HT1080 (cell line): ENCODE measurements around the gene KCNIP4. TPM values are rescaled to one million over a fixed set of nuclear protein-coding genes. Genes with fewer than 3 reads are reported as not detected.
"Not testable (repeated sequence)": the region's sequence is repeated elsewhere in the genome, so short reads cannot be mapped to it uniquely, and the experiment has no call there.

Experiments
- DNase-seq: peaks from one replicate; pipeline ENCODE4 v3.0.0-alpha.2; 2015; ENCODE audit warnings: low read depth
- total RNA-seq: library from RNA; depleted of rRNA; stranded (reverse); fragments of >200 nt; shearing (Covaris generic); gene quantifications from 2 replicates; pipeline ENCODE4 v1.2.3, GENCODE V29; 2014

KCNIP4 gene
- total RNA-seq, 1 experiment from 2014 or later = not detected

DNA sequence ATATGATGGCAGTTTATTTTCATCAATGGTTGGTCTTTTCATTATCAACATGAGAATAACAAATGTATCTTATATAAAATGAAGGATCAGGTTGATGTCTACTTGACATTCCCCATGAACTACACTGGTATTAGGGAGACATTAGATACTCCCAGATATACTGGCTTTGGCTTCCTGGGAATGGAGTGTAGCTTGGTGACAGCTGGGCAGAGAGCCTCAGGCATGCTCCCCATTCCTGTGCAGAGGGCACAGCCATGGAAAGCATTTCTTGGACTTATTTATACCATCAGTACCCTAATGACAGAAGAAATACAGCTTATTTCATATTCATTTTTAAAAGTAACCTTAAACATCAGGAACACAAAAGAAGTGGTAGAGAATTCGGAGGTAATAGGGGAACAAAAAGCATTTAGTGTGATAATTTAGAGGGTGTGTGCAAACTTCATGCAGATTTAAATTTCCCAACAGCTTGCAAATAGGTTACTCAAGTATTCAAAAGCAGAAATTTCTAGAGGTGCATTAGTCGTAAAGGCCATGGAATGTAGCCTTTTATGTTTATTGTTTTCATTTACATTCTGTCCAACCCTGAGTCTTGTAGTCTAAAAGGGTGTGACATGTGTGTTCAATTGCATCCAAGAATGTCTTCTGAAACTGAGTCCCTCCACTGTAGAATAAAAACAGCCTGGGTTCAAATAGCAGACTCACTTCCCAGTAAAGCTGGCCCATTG, 573.8 kb downstream of the KCNIP4 start:
- DNase-seq = no peak

DNA sequence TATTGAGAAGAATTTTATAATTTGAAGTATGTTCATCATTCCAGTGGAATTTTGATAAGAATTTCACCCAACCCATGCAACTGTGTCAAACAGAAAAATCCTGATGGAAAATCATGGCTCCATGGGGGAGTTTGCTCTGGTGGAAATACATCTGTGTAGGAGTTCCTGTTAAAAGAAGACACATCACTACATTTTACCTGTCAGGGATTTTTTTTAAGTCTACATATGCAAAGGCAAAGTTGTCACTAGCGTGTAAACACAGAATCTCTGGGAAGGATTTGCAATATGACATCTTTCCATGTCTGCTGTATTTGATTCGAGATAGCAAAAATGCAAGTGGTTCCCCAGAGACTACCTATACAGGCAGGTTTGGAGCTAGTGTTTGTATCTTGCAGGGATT, 581.0 kb downstream of the KCNIP4 start:
- DNase-seq = no peak

DNA sequence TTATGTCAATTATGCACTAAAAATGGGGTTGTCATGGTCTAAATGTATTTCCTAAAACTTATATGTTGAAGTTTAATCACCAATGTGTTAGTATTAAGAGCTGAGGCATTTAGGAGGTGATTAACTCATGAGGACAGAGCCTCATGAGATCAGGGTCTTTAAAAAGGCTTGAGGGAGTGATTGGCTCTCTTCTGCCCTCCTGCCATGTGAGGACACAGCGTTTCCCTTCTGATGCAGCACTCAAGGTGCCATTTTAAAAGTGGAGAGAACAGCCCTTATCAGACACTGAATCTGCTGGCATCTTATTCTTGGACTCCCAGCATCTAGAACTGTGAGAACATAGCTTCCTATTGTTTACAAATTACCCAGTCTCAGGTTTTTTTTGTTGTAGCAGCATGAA, 581.7 kb downstream of the KCNIP4 start:
- DNase-seq = no peak

DNA sequence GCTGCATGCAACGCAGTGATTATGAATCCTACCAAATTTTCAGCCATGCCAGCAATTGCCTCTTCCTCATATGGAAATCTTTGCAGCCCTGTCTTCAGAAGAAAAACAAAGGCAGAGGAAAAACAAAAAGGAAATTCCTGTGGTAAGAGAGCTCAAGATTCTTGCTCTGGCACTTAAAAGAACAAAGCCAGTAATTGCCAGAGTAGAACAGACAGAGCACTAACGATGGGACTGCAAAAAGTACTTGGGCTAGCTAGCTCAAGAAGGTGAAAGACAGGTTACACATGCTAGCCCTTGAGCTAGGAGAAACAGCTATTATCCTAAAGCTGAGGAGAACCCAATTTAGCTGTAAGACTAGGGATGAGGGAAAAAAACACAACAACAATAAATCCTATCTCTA, 582.3 kb downstream of the KCNIP4 start:
- peak; percentile 22 for DNase-seq

DNA sequence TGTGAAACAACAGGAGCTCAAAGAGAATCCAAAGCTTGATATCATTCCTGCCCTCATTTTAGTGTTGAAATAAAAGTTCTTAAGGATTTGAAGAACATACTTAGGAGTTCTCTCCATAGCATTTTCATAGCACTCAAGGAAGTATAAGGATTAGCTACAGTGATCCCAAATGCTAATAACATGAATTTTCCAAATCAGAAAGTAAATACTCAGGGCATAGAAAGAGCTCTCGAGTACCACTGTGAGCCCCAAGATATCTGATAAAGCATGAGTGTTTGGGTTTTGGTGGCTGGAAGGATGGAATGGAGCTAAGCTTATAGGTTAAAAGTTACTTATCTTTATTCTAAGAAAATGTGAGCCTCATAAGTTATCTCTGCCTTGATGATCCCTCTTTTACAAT, 584.9 kb downstream of the KCNIP4 start:
- no peak for DNase-seq

DNA sequence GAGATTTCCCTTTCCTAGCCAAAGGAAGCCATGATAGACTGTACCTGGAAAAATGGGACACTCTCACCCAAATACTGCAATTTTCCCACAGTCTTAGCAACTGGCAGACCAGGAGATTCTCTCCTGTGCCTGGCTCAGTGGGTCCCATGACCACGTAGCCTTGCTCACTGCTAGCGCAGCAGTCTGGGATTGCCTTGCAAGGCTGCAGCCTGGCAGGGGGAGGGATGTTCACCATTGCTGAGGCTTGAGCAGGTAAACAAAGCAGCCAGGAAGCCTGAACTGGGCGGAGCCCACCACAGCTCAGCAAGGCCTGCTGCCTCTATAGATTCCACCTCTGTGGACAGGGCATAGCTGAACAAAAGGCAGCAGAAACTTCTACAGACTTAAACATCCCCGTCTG, 596.2 kb downstream of the KCNIP4 start:
- DNase-seq = not testable (repeated sequence)

DNA sequence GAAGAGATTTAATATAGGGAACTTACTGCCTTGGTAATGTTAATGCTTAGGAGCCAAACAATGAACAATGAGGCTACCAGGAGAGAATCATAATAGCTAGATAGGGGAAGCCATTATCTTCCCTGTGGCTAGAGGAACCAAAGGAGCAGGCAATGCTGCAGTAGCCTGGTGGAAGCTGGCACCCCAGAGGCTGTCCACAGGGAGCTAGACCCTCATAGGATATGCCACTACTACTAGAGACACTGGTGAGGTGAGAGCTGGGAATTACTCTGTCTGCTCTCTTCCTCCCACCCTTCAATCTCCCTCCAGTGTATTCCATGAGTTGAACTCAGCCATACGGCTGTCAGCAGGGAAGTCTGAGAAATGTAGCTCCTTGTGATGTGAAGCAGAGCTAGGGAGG, 601.4 kb downstream of the KCNIP4 start:
- no peak for DNase-seq

DNA sequence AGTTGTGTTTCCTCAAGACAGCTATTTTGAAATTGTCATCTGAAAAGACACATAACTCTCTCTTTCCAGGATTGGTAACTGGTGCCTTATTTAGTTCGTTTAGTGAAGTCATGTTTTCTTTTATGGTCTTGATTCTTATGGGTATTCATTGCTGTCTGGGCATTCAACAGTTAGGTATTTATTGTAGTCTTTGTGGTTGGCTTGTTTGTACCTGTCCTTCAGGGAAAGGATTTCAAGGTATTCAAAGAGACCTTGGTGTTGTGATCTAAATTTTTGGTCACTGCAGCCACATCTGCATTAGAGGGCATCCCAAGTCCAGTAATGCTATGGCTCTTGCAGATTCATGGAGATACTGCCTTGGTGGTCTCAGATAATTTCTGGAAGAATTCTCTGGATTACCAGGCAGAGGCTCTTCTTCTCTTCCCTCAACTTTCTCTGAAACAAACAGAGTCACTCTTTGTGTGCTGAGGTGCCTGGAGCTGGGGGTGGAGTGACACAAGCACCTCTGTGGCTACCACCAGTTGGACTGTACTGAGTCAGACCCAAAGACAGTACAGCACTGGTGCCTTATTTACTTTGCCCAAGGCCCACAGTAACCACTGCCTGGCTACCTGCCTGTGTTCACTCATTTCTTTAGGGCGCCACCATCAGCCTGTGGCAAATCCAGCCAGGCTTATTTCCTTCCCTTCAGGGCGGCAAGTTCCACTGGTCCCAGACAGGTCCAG, 620.4 kb downstream of the KCNIP4 start:
- DNase-seq = peak; percentile 10

DNA sequence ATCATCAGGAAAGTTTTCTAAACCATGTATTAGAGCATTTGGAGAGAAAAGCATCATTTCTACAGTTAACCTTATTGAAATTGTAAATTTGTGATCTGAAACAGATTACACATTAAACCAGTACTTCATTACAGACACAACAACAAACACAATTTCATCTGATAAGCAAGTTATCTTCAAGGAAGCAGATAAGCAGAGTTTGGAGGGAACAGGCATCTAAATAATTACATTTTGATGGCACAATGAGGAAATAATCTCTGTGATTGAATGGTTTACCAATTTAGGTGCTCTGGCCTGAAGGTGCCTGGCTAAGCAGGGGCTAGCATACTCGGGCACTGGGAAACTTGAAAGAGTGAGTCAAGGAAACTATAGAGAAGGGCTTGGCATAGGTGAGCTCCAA, 628.5 kb downstream of the KCNIP4 start:
- DNase-seq = no peak

DNA sequence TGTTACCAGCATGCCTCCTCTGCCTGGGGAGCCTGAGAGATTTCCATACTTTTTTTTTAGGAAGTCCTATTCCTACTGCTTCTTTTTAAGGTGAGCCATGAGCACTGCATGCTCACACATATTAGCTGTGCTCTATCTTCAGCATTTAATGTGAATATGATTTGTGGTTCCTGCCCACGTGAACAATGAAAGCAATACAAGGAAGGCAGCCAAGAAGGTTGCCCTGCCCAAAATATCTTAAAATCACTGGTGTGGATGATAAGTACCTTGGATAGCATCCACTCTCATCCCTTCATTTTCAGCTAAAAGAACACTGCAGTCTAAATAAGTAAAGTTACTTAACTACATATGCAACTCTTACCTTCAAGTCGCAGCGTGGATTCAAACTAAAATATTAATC, 640.9 kb downstream of the KCNIP4 start:
- no peak for DNase-seq

DNA sequence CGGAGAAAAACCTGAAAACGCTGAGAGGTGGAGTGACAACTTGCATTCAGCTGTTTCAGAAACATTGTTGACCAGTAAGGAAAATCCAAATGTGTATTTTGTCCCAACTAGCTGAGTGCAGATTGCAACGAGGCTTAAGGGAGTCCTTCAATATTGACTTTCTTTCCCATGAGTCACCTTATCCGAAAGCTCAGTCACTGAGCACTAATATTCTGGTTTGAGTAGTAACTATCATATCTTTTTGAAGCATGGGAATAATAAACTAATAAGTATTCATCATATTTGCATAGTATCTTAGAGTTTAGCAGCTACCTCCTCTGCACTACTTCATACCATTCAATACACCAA, 644.1 kb downstream of the KCNIP4 start:
- DNase-seq = no peak

DNA sequence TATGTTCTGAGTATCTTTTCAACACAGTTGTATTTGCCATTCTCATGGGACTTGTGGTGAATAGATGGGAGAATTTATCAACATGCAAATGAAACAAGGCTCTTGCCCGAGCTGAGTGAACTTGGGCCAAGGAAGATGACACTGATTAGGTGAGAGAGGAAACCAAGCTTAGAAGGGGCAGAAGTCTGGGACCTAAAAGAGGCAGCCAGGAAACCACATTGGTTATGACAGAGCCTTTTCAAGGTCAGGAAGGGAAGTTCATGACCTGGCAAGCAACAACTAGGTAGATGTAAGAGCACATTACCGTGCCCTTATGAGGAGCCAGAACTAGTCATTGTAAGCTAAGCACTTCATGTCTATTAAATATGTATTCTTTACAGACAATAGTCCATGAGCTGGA, 658.0 kb downstream of the KCNIP4 start:
- DNase-seq = no peak

DNA sequence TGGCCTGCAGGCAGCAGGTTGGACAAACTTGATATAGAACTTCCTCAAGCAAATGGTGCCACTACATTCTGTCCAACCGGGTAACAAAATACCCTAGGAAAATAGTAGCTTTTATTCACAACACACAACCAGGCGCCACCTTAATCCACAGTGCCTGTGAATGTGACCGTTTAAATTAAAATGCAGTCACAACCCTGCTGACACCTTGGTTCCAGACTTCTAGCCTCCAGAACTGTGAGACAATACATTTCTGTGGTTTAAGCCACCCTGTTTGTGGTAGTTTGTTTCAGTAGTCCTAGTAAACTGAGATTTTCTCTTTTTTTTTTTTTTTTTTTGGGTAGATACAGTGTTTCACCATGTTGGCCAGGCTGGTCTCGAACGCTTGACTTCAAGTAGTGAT, 672.5 kb downstream of the KCNIP4 start:
- DNase-seq = no peak

DNA sequence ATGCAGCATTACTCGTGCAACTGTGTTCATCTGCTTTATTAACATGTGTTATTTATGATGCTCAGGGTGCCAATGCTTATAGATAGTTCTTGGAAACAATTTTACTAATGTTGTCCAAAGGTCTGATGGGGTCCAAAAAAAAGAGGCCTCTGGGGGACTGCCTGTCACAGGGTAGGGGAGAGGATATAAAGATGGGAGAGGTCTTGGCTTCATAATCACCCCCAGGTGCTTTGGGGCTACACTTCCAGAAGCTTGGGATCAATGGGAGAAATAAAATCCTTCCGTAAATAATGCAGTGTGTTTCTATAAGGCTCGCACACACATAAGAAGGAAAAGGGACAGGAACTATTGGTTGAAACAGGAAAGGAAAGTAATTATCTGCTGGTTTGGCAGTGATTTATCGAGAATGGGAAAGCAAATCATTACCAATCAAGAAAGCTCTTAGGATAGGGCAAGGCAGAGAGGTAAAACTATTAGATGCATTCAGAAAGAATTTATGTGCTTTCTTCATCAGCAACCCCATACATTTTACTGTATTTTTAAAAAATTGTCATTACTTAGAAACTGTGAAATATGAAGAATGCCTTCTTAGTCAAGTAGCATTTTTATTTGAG, 677.0 kb downstream of the KCNIP4 start:
- DNase-seq = no peak

DNA sequence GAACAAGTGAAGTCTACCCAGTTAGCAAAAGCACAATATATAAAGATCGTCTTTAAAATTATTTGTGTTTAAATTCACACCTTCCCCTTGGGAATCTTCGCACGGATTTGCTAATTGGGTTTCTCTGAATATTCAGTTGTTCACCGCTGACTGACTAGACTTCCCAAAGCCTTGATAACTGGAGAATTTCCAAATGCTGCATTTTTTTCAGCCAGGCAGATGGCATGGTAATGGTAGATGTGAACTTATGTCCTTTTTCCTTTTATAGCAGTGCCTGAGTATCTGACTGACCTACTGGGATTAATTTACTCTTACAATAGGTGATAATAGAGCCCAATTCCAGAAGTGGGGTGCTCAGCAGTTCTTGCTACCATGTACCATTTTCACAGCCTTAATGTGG, 700.2 kb downstream of the KCNIP4 start:
- DNase-seq = no peak

DNA sequence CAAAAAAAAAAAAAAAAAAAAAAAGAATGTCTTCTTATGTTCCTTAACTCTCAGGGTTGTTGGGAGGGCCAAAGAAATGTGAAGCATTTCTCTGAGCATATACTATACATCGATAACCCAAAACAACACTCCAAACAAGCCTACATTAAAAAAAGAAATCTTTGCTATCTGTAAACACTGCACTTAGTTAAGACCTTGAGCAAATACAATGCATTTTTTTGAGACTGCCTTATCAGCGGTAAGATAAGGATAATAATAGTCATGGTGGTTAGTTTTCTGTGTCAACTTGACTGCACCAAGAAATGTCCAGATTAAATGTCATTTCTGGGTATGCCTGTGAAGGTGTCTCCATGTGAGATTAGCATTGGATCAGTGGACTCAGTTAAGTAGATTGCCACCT, 706.4 kb downstream of the KCNIP4 start:
- DNase-seq = no peak

DNA sequence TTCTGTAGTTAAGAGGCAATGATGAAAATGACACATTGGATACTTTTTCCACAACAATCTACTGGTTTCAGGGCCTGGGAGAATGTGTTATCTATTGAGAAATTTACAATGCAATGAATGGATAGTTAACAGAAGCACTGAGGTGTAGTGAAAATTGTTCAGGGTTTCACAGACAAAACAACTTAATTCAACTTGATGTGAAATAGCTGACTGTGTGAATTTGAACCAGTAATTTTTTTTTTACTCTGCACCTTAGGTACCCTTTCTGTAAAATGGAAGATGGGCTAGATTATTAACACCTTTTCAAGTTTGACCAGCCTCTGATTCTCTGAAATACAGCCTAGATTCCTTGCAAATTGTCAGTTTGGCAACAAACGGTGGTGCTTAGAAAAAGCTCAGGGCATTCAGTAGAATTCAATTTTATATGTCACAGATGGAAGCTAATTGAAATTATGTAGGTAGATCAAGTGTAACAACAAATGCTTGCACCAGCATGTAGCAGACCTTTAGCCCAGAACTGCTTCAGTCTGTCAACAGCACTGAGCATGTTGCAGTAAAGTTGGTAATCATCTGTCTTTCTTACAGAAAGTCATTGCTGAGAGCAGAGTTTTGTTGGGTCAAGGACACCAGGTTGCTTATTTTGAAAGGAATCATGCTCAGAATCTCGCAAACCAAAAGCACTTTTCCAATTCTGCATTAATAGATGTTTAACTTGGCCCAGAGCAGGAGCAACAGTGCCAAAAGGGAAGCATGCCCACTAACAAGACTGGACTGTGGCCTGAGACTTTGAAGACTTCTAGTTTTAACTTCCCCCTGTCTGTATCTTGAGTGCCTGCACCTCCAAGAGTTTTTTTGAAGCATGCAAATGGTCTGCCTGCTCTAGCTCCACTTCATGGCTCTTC, 721.7 kb downstream of the KCNIP4 start:
- DNase-seq = no peak

DNA sequence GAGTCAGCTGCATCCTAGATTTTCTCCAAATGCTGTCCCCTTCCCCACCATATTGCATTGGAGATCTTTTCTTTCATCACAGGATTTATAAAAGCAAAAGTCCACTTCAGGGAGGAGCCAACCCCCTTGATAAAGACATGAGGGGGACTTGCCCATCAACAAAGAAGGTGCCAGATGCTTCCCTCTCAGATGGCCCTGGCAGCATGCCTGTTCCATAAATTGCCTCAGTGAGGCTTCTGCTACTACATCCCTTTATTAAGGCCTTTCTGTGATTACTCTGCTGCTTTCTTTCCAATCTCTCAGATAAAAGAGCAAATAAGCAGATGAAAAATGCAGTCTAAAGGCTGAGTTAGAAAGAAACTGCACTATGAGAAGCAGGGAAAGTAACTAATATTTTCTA, 736.7 kb downstream of the KCNIP4 start:
- no peak for DNase-seq

DNA sequence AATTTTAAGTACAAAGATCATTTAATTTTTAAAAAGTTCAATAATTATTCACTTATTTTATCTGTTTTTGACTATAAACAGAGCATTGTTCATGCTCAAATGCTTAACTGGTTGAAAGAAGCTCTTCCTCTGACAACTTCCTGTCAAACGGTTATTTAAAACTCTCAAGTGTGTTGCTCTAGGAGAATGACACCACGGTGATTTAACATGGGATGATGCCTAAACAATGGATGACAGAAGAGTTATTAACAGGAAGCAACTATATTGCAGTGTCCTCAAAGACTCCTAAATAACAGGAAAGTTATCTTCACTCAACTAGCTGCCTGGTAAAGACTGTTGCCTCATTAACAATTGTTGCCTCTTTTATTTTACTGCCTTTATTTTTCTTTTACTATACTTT, 738.7 kb downstream of the KCNIP4 start:
- peak; percentile 44 for DNase-seq

DNA sequence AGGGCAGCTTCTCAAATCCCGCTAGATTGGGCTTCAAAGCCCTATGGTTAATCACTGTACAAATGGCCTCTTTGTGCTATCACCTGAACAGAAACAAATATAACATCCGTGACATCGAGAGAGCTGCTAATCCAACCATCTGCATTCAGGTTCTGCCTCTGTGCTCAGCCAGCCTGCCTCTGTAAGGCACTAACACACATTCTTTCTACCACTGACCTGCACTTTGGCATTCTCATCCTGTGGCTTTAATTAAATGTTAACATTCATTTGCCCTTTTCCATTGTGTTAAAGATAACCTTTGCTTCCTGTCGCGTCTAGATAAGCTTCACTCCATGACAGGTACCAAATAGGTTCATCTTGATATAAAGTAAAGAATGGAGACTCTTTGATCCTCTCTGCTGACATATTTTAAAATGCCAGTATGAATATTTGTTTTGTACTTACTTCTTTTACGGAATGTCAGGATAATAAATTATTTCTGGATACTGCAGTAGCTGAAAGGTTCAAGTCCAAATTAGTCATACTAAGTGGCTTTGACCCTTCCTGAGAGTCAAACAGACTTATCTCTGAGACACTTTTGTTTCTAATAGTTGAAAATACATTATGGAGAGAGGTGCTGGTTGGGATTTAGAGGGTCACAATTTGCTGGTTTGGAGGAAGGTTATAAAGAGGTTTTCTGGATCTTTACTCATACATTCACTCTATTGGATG, 742.6 kb downstream of the KCNIP4 start:
- DNase-seq = no peak

DNA sequence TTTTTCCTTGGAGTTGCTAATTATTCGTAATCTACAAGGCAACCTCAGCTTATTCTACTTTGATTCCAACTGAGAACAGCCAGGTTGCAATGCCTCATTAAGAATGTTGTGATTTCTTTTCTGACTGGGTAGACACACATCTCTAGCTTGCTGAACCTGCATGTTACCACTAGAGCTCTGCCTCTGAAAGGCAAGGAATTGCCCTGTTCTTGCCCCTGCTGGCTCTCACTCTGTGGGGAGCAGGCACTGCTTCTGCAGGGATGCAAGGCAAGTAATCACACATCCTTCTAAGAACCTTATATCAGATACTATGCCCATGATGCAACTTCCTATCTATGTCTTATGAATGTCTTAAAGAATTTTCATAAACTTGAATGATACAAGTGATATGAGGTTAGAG, 745.2 kb downstream of the KCNIP4 start:
- DNase-seq = no peak
